Measurements from ENCODE around the gene TPCN1. TPM values are rescaled to one million over a fixed set of nuclear protein-coding genes. Genes with fewer than 3 reads are reported as not detected.

TPCN1 gene
- total RNA-seq, 1 experiment from 2014 or later = 13.5 TPM

DNA sequence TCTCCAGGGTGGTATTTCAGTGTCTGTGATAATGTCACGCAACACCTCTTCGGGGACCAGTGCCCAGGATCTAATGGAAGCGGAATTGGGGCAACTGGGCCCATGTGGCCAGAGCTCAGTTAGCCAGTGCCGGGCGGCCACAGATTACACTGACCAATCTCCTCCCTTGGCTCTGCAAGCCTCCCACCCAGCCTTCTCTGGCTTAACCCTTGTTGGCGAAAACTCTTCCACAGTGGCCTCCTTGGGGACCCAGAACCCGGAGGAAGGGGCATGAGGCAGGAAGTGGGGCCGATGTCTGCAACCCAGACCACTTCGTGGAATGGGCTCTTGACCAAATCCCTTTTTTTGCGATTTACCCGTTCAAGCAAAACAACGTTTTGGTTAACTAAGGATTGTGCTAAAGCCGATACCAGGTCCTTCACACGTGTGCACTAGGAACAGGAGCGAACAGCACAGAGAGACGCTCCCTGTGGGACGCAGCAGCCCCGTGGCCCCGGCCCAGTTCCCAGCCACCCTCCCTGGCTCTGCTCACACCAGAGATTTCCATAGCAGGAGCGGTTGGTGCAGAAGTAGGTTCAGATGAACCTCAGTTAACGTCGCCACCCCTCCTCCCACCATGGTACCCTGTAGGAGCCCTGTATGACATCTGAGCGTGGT is 75.4 kb downstream of the TPCN1 start:
- peaks cover 11 to 14% of the 10 kb centered on the region in 2 experiments for H3K4me1 Mint-ChIP-seq
- no peak overlapping the region for H3K4me3 Mint-ChIP-seq
- H4K91ac ChIP-seq (ENCODE audit: insufficient read length, low read depth, low read length) = no peak overlapping the region
- H2BK120ac ChIP-seq (ENCODE audit: low read depth, low read length, poor library complexity, severe bottlenecking) = no peak overlapping the region
- no CpG with 5 or more reads among the region's 23 CpGs for WGBS (ENCODE audit: extremely low coverage, insufficient read length, low lambda C conversion rate)
- no peaks in the 10 kb centered on the region for H3K79me1 ChIP-seq (ENCODE audit: insufficient read depth, low read depth, low read length, poor library complexity, severe bottlenecking)
- no peak overlapping the region for H2BK15ac ChIP-seq (ENCODE audit: low read depth, low read length)
- H3K18ac ChIP-seq (ENCODE audit: insufficient read length, low read depth, low read length) = no peak overlapping the region
- no peak overlapping the region for H3K14ac ChIP-seq (ENCODE audit: insufficient read depth, low read length)
- H3K27me3 ChIP-seq (ENCODE audit: insufficient read depth, low read length) = no peaks in the 10 kb centered on the region
- no peaks in the 10 kb centered on the region; the same call in 1 of the 2 replicates for H3K27me3 Mint-ChIP-seq (ENCODE audit: low read depth)
- no peak overlapping the region for H2AK5ac ChIP-seq (ENCODE audit: insufficient read length, low read length)
- no peaks in the 10 kb centered on the region for H4K20me1 ChIP-seq (ENCODE audit: control insufficient read depth, insufficient read depth, insufficient read length)
- no peak overlapping the region for H2BK20ac ChIP-seq (ENCODE audit: low read depth, low read length, poor library complexity, severe bottlenecking)
- H3K4ac ChIP-seq (ENCODE audit: low read depth, low read length) = no peak overlapping the region
- DNase-seq = no peak
- no peak overlapping the region for H3K56ac ChIP-seq (ENCODE audit: insufficient read length, low read depth, low read length)
- H4K5ac ChIP-seq (ENCODE audit: insufficient read length, low read depth, low read length) = no peak overlapping the region
- H3K9me3 ChIP-seq (ENCODE audit: control insufficient read depth, low read depth, low read length) = no peaks in the 10 kb centered on the region
- H3K36me3 Mint-ChIP-seq (ENCODE audit: insufficient read depth in 1 of 3, low read depth in 3 of 3) = peaks cover 6 to 20% (median 12%) of the 10 kb centered on the region in 3 experiments; a peak in 6 of 7 replicates
- no peak overlapping the region for H3K9ac ChIP-seq (ENCODE audit: extremely low read depth, insufficient read length, low read length)
- H3K23ac ChIP-seq (ENCODE audit: insufficient read length, low read depth, low read length) = no peak overlapping the region
- no peak overlapping the region for H4K8ac ChIP-seq (replicated peaks; ENCODE audit: insufficient read length, low read depth, low read length)
- no peak overlapping the region for H3K4me2 ChIP-seq (ENCODE audit: insufficient read depth, insufficient read length, low read length)
- H3K27ac ChIP-seq (ENCODE audit: insufficient read length, low read depth, low read length) = no peak overlapping the region
- H3K23me2 ChIP-seq (ENCODE audit: insufficient read length, low read depth, low read length, poor library complexity, severe bottlenecking) = no peaks in the 10 kb centered on the region
- H3K79me2 ChIP-seq (ENCODE audit: insufficient read depth, low read length) = no peaks in the 10 kb centered on the region
- H2BK5ac ChIP-seq (ENCODE audit: insufficient read length, low read length) = no peak overlapping the region
- peak overlapping the region in 2 of 3 experiments; percentile 82 to 86; a peak in 3 of 7 replicates for H3K27ac Mint-ChIP-seq
- H2AFZ ChIP-seq (ENCODE audit: low read length) = no peak overlapping the region
- no peaks in the 10 kb centered on the region; the same call in 1 of the 2 replicates for H3K4me1 ChIP-seq (ENCODE audit: insufficient read depth, low read length)
- TF ChIP-seq, protein P1, sequence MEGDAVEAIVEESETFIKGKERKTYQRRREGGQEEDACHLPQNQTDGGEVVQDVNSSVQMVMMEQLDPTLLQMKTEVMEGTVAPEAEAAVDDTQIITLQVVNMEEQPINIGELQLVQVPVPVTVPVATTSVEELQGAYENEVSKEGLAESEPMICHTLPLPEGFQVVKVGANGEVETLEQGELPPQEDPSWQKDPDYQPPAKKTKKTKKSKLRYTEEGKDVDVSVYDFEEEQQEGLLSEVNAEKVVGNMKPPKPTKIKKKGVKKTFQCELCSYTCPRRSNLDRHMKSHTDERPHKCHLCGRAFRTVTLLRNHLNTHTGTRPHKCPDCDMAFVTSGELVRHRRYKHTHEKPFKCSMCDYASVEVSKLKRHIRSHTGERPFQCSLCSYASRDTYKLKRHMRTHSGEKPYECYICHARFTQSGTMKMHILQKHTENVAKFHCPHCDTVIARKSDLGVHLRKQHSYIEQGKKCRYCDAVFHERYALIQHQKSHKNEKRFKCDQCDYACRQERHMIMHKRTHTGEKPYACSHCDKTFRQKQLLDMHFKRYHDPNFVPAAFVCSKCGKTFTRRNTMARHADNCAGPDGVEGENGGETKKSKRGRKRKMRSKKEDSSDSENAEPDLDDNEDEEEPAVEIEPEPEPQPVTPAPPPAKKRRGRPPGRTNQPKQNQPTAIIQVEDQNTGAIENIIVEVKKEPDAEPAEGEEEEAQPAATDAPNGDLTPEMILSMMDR (conservative IDR thresholded peaks at IDR 0.05) = no peak
- H3T11ph ChIP-seq (ENCODE audit: low read length) = no peak overlapping the region
- H2BK12ac ChIP-seq (ENCODE audit: insufficient read length, low read depth, low read length) = no peak overlapping the region
- H3K9me3 Mint-ChIP-seq = no peaks in the 10 kb centered on the region

Data from H9 (cell line).